ENCODE measurements around the gene USF1.
"Not testable (repeated sequence)": the region's sequence is repeated elsewhere in the genome, so short reads cannot be mapped to it uniquely, and the experiment has no call there.

Gene USF1

GRCh38 chr1:161079436-161080110 lies 33.8 kb upstream of the USF1 start:
- in situ Hi-C loops (cut with MboI; ENCODE audit: low sequenced_read_pairs) = no loop called here

GRCh38 chr1:161077426-161077825 lies 31.6 kb upstream of the USF1 start:
- in situ Hi-C loops (cut with MboI; ENCODE audit: low sequenced_read_pairs) = no loop called here

- in situ Hi-C loops (cut with MboI; ENCODE audit: low sequenced_read_pairs) = no loop called here
Observed at GRCh38 chr1:161076410-161076809, 30.6 kb upstream of the USF1 start.

GRCh38 chr1:161074676-161075368 lies 29.0 kb upstream of the USF1 start:
- in situ Hi-C loops (cut with MboI; ENCODE audit: low sequenced_read_pairs) = no loop called here

GRCh38 chr1:161073474-161074121 lies 27.8 kb upstream of the USF1 start:
- in situ Hi-C loops (cut with MboI; ENCODE audit: low sequenced_read_pairs) = no loop called here

- in situ Hi-C loops (cut with MboI; ENCODE audit: low sequenced_read_pairs) = no loop called here
Observed at GRCh38 chr1:161072751-161073449, 27.1 kb upstream of the USF1 start.

- in situ Hi-C loops (cut with MboI; ENCODE audit: low sequenced_read_pairs) = no loop called here
Observed at GRCh38 chr1:161071886-161072371, 26.2 kb upstream of the USF1 start.

- in situ Hi-C loops (cut with MboI; ENCODE audit: low sequenced_read_pairs) = no loop called here
Observed at GRCh38 chr1:161070761-161071160, 25.0 kb upstream of the USF1 start.

- in situ Hi-C loops (cut with MboI; ENCODE audit: low sequenced_read_pairs) = no loop called here
Observed at GRCh38 chr1:161069731-161070270, 24.0 kb upstream of the USF1 start, which contains the start of gene ARHGAP30. Gene ARHGAP30, minus strand, starts transcription at chr1:161069891. Its CDS starts 267 bp downstream, at chr1:161069624.

- in situ Hi-C loops (cut with MboI; ENCODE audit: low sequenced_read_pairs) = no loop called here
Observed at GRCh38 chr1:161069241-161069640, 23.5 kb upstream of the USF1 start.

- in situ Hi-C loops (cut with MboI; ENCODE audit: low sequenced_read_pairs) = no loop called here
Observed at GRCh38 chr1:161068306-161069234, 22.8 kb upstream of the USF1 start.

- in situ Hi-C loops (cut with MboI; ENCODE audit: low sequenced_read_pairs) = no loop called here
Observed at GRCh38 chr1:161066694-161067093, 20.9 kb upstream of the USF1 start.

- in situ Hi-C loops (cut with MboI; ENCODE audit: low sequenced_read_pairs) = not testable (repeated sequence)
Observed at GRCh38 chr1:161065681-161066080, 19.9 kb upstream of the USF1 start.

GRCh38 chr1:161063936-161064335 lies 18.2 kb upstream of the USF1 start:
- in situ Hi-C loops (cut with MboI; ENCODE audit: low sequenced_read_pairs) = not testable (repeated sequence)

- in situ Hi-C loops (cut with MboI; ENCODE audit: low sequenced_read_pairs) = no loop called here
Observed at GRCh38 chr1:161061419-161061818, 15.6 kb upstream of the USF1 start.

GRCh38 chr1:161059293-161059692 lies 13.5 kb upstream of the USF1 start:
- in situ Hi-C loops (cut with MboI; ENCODE audit: low sequenced_read_pairs) = no loop called here

- in situ Hi-C loops (cut with MboI; ENCODE audit: low sequenced_read_pairs) = no loop called here
Observed at GRCh38 chr1:161054805-161055204, 9.0 kb upstream of the USF1 start.

GRCh38 chr1:161054232-161054631 lies 8.5 kb upstream of the USF1 start:
- in situ Hi-C loops (cut with MboI; ENCODE audit: low sequenced_read_pairs) = no loop called here

GRCh38 chr1:161052899-161053298 lies 7.1 kb upstream of the USF1 start:
- in situ Hi-C loops (cut with MboI; ENCODE audit: low sequenced_read_pairs) = no loop called here

- in situ Hi-C loops (cut with MboI; ENCODE audit: low sequenced_read_pairs) = no loop called here
Observed at GRCh38 chr1:161051219-161051618, 5.4 kb upstream of the USF1 start.

All from hTERT RPE-1 (cell line).